ENCODE data around the gene ALX1. TPM values are rescaled to one million over a fixed set of nuclear protein-coding genes. Genes with fewer than 3 reads are reported as not detected.

ALX1 gene
- total RNA-seq, 4 donors from 2014 or later = 0.61 to 1.4 (median 1.1) TPM

DNA sequence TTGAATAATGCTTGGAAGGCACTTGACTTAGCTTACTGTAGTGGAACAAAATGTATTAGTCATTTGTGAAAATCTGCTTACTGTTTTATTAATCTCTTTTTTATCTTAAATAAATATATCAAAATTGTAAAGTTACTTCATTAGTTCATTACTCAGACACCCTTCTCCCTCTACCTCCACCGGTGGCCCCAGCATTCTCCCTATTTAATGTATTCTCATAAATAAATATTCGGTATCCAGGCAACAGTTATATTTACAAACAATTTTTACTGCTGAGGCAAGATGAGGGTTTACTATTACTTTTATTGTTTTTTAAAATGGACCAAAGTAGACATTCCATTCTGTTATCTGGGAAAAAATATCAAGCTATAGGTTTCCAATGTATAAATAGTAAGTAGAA, 19.6 kb upstream of the ALX1 start:
- DNase-seq (ENCODE audit: low spot score in 2 of 2) = no peak
- no peak for TF ChIP-seq CTCF (IDR thresholded peaks at IDR 0.05)
- TF ChIP-seq POLR2A (IDR thresholded peaks at IDR 0.05) = no peak
- 75 to 80% methylated on average over 2 of the region's 2 CpGs for WGBS, 2 donors
- no peak overlapping the region for H3K4me3 ChIP-seq (ENCODE audit: low read depth, poor library complexity, severe bottlenecking)
- intact Hi-C loops (cut with DNase I; ENCODE audit: low total_unique reads) = no loop called here

DNA sequence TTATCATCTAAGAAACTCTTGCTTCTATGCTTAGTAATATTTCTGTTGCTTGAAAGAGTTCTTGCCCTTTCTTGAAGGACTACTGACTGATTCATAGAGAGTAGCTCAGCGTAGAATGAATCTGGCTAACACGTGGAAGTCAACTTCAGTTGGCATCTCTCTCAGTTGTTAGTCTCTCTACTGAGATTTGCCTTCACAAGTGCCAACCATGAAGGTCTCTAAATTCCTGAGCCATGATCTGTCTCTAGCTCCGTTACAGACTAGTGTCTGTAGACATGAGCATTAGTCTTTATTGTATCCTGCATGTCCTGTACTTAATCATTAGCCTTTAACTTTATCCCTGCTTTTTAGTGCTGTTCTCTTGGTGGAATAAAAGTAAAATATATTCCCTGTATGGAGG, 19.1 kb upstream of the ALX1 start:
- DNase-seq (ENCODE audit: low spot score in 2 of 2) = no peak
- intact Hi-C loops (cut with DNase I; ENCODE audit: low total_unique reads) = no loop called here
- WGBS, 2 donors = 40 to 46% methylated on average over 3 of the region's 3 CpGs
- TF ChIP-seq CTCF (IDR thresholded peaks at IDR 0.05) = no peak
- no peak for TF ChIP-seq POLR2A (IDR thresholded peaks at IDR 0.05)
- H3K4me3 ChIP-seq (ENCODE audit: low read depth, poor library complexity, severe bottlenecking) = no peak overlapping the region

GRCh38 chr12:85266356-85266755, 13.7 kb upstream of the ALX1 start:
- no peak for DNase-seq (ENCODE audit: low spot score in 2 of 2)
- TF ChIP-seq POLR2A (IDR thresholded peaks at IDR 0.05) (no peak), CTCF (IDR thresholded peaks at IDR 0.05) (no peak)
- WGBS, 2 donors = 67 to 71% methylated on average over 4 of the region's 4 CpGs
- intact Hi-C loops (cut with DNase I; ENCODE audit: low total_unique reads) = no loop called here
- no peak overlapping the region for H3K4me3 ChIP-seq (ENCODE audit: low read depth, poor library complexity, severe bottlenecking)

- DNase-seq (ENCODE audit: low spot score in 2 of 2) = peak in 1 of 2 donors; percentile 81
Observed at GRCh38 chr12:85273381-85274314, 6.4 kb upstream of the ALX1 start.

GRCh38 chr12:85274315-85274651, 5.7 kb upstream of the ALX1 start:
- no peak for DNase-seq (ENCODE audit: low spot score in 2 of 2)
- 17 to 20% methylated on average over 8 of the region's 8 CpGs for WGBS, 2 donors
- intact Hi-C loops (cut with DNase I; ENCODE audit: low total_unique reads) = no loop called here
- H3K4me3 ChIP-seq (ENCODE audit: low read depth, poor library complexity, severe bottlenecking) = no peak overlapping the region
- no peak for TF ChIP-seq POLR2A (IDR thresholded peaks at IDR 0.05)
- no peak for TF ChIP-seq CTCF (IDR thresholded peaks at IDR 0.05)

More at GRCh38 chr12:85273381-85274314, 6.4 kb upstream of the ALX1 start:
- intact Hi-C loops (cut with DNase I; ENCODE audit: low total_unique reads) = no loop called here
- no peak overlapping the region for H3K4me3 ChIP-seq (ENCODE audit: low read depth, poor library complexity, severe bottlenecking)
- 9 to 11% methylated on average over 37 of the region's 37 CpGs for WGBS, 2 donors
- TF ChIP-seq POLR2A (IDR thresholded peaks at IDR 0.05) = no peak
- TF ChIP-seq CTCF (IDR thresholded peaks at IDR 0.05) = no peak
